SK-N-MC (cell line): ENCODE results near the gene ELN.
"Not testable (repeated sequence)": the region's sequence is repeated elsewhere in the genome, so short reads cannot be mapped to it uniquely, and the experiment has no call there.

Experiments
- EZH2 ChIP-seq: fragments of 200-600 bp; sonication (generic); IDR thresholded peaks from one replicate; pipeline ENCODE4 v1.6.1; 2017; ENCODE audit warnings: antibody characterized with exemption
- POLR2AphosphoS5 ChIP-seq: IDR thresholded peaks from 2 replicates; pipeline ENCODE4 v1.6.1; 2012; ENCODE audit warnings: mild to moderate bottlenecking, low read depth, low read length, borderline replicate concordance

GRCh38 chr7:73979656-73980055 lies 48.3 kb upstream of the ELN start:
- TF ChIP-seq EZH2, POLR2AphosphoS5: not testable (repeated sequence)
